Nephron (organoid): ENCODE results near the gene DVL3.

ENCODE experiments used
- H3K27ac Mint-ChIP-seq, 3 experiments: 2 replicates each; pipeline ENCODE4 v1.8.0; 2020; ENCODE audit warnings: mixed read lengths in 3 of 3, mild to moderate bottlenecking in 2 of 3, moderate library complexity in 1 of 3
- H3K27me3 Mint-ChIP-seq: 2 replicates; pipeline ENCODE4 v1.8.0; 2021; ENCODE audit warnings: low read depth, mild to moderate bottlenecking, moderate library complexity, mixed read lengths
- H3K36me3 Mint-ChIP-seq: 2 replicates; pipeline ENCODE4 v1.8.0; 2020; ENCODE audit warnings: low read depth, mixed read lengths
- H3K4me1 Mint-ChIP-seq: 2 replicates; pipeline ENCODE4 v1.8.0; 2020; ENCODE audit warnings: mixed read lengths
- H3K4me3 Mint-ChIP-seq, 3 experiments: 2 replicates each; pipeline ENCODE4 v1.8.0; 2020; ENCODE audit warnings: mild to moderate bottlenecking in 3 of 3, mixed read lengths in 3 of 3, moderate library complexity in 2 of 3
- H3K9me3 Mint-ChIP-seq: 2 replicates; pipeline ENCODE4 v1.8.0; 2020; ENCODE audit warnings: mixed read lengths
- TF ChIP-seq, protein P1 (sequence below), 3 experiments: fragments of 200-600 bp; sonication (generic); IDR thresholded peaks; one replicate each; pipeline ENCODE4 v1.5.0; 2021; ENCODE audit warnings: antibody characterized with exemption in 3 of 3; ENCODE audit not compliant: unreplicated experiment in 3 of 3

The DVL3 gene

DNA sequence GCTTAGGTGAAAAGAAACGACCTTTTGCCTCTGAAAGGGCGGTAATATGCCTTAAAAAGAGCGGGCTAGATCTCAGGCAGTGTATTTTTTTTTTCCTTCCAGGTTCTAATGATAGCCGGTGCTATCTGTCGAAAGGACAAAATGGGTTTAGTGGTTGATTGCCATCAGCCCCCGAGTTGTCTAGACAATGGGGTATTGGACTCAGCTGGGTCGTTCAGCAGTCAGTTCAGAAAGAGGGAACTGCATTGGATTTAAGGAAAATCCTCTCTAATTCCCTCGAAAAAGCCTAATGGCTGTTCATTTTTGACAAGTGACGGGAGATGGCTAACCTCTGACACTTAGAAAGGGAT is 19.3 kb upstream of the DVL3 start:
- H3K9me3 Mint-ChIP-seq: no peaks in the 10 kb centered on the region
- TF ChIP-seq, protein P1, sequence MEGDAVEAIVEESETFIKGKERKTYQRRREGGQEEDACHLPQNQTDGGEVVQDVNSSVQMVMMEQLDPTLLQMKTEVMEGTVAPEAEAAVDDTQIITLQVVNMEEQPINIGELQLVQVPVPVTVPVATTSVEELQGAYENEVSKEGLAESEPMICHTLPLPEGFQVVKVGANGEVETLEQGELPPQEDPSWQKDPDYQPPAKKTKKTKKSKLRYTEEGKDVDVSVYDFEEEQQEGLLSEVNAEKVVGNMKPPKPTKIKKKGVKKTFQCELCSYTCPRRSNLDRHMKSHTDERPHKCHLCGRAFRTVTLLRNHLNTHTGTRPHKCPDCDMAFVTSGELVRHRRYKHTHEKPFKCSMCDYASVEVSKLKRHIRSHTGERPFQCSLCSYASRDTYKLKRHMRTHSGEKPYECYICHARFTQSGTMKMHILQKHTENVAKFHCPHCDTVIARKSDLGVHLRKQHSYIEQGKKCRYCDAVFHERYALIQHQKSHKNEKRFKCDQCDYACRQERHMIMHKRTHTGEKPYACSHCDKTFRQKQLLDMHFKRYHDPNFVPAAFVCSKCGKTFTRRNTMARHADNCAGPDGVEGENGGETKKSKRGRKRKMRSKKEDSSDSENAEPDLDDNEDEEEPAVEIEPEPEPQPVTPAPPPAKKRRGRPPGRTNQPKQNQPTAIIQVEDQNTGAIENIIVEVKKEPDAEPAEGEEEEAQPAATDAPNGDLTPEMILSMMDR (IDR thresholded peaks at IDR 0.05; ENCODE audit: unreplicated experiment in 3 of 3): no peak
- peaks cover 34% of the 10 kb centered on the region for H3K4me1 Mint-ChIP-seq
- no peaks in the 10 kb centered on the region for H3K27me3 Mint-ChIP-seq
- H3K4me3 Mint-ChIP-seq: peak overlapping the region; percentile 96 to 97 (median 96)
- H3K36me3 Mint-ChIP-seq: peaks cover 15% of the 10 kb centered on the region
- peak overlapping the region; percentile 84 to 96 (median 95) for H3K27ac Mint-ChIP-seq

DNA sequence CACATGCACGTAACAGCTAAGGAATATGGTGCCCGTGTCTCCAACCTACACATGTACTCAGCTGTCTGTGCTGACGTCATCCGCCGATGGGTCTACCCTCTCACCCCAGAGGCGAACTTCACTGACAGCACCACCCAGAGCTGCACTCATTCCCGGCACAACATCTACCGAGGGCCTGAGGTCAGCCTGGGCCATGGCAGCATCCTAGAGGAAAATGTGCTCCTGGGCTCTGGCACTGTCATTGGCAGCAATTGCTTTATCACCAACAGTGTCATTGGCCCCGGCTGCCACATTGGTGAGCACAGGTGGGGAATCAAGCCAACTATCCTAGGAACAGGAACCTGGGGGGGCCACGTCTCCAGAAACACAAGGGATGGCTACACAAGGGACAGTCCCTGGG is 14.7 kb upstream of the DVL3 start:
- no peaks in the 10 kb centered on the region for H3K27me3 Mint-ChIP-seq
- no peak overlapping the region for H3K27ac Mint-ChIP-seq
- TF ChIP-seq, protein P1 (IDR thresholded peaks at IDR 0.05; ENCODE audit: unreplicated experiment in 3 of 3): no peak
- H3K4me3 Mint-ChIP-seq: no peak overlapping the region
- H3K36me3 Mint-ChIP-seq: peaks cover 42% of the 10 kb centered on the region
- H3K4me1 Mint-ChIP-seq: peaks cover 29% of the 10 kb centered on the region
- no peaks in the 10 kb centered on the region for H3K9me3 Mint-ChIP-seq

DNA sequence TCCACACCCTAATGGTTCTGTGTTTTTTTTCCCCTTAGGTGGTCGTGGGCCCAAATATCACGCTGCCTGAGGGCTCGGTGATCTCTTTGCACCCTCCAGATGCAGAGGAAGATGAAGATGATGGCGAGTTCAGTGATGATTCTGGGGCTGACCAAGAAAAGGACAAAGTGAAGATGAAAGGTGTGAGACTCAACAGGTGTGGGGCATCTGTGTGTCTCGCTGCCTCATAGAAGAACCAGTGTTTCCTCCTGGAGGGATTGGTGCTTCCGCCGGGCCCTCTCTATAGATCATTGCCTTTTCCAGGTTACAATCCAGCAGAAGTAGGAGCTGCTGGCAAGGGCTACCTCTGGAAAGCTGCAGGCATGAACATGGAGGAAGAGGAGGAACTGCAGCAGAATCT is 13.0 kb upstream of the DVL3 start:
- TF ChIP-seq, protein P1 (IDR thresholded peaks at IDR 0.05; ENCODE audit: unreplicated experiment in 3 of 3): no peak
- no peak overlapping the region for H3K27ac Mint-ChIP-seq
- H3K27me3 Mint-ChIP-seq: no peaks in the 10 kb centered on the region
- H3K4me1 Mint-ChIP-seq: peaks cover 13% of the 10 kb centered on the region
- no peaks in the 10 kb centered on the region for H3K9me3 Mint-ChIP-seq
- no peak overlapping the region for H3K4me3 Mint-ChIP-seq
- H3K36me3 Mint-ChIP-seq: peaks cover 49% of the 10 kb centered on the region

DNA sequence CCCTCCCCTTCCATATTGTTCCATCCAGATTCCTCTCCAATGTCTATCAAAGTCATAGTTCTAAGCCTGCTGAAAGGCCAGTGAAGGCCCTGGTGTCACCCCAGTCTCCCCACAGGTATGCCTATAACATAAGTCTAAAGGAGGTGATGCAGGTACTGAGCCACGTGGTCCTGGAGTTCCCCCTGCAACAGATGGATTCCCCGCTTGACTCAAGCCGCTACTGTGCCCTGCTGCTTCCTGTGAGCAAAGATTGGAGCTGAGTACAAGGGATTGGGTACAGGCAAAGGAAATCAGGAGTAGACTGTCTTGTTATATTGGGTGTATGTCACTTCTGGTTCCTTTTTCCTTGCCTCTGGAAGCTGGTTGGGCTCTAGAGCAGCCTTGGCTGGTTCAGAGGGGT is 11.8 kb upstream of the DVL3 start:
- Mint-ChIP-seq H3K9me3 (no peaks in the 10 kb centered on the region), H3K4me1 (peaks cover 8% of the 10 kb centered on the region), H3K27ac (no peak overlapping the region), H3K36me3 (peaks cover 45% of the 10 kb centered on the region), H3K4me3 (no peak overlapping the region), H3K27me3 (no peaks in the 10 kb centered on the region)
- TF ChIP-seq, protein P1 (IDR thresholded peaks at IDR 0.05; ENCODE audit: unreplicated experiment in 3 of 3): no peak

DNA sequence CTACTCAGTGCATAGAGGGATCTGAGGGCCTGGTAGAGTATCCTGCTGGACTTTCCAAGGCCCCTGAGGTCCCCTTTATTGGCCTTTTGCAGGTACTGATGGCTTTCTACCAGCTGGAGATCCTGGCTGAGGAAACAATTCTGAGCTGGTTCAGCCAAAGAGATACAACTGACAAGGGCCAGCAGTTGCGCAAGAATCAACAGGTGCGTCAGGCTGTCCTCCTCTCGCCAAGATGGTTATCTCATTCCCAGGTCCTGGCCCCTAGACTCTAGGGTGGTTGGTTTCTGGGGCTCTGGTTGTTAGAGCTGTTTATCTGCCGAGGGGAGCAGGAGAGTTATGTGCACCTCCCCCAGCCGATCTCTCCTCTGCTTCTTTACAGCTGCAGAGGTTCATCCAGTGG is 10.7 kb upstream of the DVL3 start:
- Mint-ChIP-seq H3K27me3 (no peaks in the 10 kb centered on the region), H3K4me3 (no peak overlapping the region), H3K9me3 (no peaks in the 10 kb centered on the region), H3K4me1 (peaks cover 8% of the 10 kb centered on the region), H3K36me3 (peaks cover 45% of the 10 kb centered on the region), H3K27ac (peak overlapping the region in 2 of 3 experiments; percentile 49 to 78)
- TF ChIP-seq, protein P1 (IDR thresholded peaks at IDR 0.05; ENCODE audit: unreplicated experiment in 3 of 3): no peak

DNA sequence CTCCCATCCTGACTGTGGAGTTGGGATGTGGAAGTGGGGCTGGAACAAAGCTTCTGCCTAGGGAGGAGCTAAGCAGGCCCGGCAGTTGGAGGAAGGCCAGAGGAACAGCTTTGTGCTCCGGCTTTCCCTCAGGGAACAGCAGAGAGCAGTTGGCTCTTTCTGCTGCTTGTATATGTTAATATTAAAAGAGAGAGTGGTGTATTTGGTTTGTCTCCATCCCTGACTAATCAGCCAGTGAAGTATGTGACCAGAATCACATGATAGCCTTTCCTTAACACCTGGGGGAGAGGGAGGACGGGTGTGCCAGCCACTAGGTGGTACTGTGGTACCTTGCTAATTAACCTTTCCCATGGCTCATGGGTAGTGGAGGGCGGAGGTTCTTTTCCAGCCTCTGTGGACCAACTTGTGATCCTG is 10.1 kb upstream of the DVL3 start:
- H3K4me1 Mint-ChIP-seq: peaks cover 12% of the 10 kb centered on the region
- TF ChIP-seq, protein P1 (IDR thresholded peaks at IDR 0.05; ENCODE audit: unreplicated experiment in 3 of 3): peak; percentile 22 to 37 (median 34)
- H3K4me3 Mint-ChIP-seq: no peak overlapping the region
- H3K27ac Mint-ChIP-seq: peak overlapping the region; percentile 49 to 78 (median 50)
- H3K36me3 Mint-ChIP-seq: peaks cover 42% of the 10 kb centered on the region
- H3K27me3 Mint-ChIP-seq: no peaks in the 10 kb centered on the region
- no peaks in the 10 kb centered on the region for H3K9me3 Mint-ChIP-seq
